ENCODE results near the gene CD83.

The CD83 gene

GRCh38 chr6:14123386-14124111 is 6.0 kb downstream of the CD83 start:
- no peak for DNase-seq (ENCODE audit: low read depth in 2 of 2)

- DNase-seq (ENCODE audit: low read depth in 2 of 2), result no peak
Observed at GRCh38 chr6:14125346-14125745, 7.8 kb downstream of the CD83 start.

DNA sequence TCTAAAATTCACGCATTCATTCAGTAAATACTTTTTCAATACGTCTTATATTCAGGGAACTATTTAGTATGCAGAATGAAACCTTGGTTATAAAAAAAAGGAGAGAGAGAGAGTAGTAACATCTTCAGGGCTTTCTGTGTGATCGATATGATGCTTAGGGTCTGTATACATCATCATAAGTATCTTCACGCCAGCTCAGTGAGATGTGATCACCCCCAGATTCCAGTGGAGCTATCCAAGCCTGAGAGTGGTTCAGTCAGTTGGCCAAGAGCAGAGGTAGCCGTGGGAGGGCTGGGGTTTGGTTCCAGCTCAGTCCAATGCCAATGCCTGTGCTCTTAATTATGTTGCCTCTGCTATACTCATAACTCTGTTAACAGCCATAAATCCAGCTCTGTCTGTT is 8.6 kb downstream of the CD83 start:
- DNase-seq (ENCODE audit: low read depth in 2 of 2), result no peak

DNA sequence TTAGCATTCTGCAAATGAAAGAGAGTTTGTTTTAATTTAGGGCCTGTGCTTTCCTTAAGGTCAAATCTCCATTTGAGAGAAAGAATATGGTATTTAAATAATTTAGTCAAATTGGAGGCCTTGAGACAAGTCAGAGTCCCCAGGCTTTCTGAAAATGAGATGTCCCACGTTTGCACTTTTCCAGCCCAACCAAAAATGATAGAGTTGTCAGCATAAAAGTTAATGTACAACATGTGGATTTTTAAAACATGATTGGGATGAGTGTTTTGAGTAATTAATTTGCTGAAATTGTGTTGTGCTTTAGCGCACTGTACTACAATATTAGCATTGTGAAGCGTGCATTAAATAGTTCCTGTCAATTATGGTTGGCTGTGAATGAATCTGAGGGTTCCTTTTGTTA is 10.0 kb downstream of the CD83 start:
- no peak for DNase-seq (ENCODE audit: low read depth in 2 of 2)

DNA sequence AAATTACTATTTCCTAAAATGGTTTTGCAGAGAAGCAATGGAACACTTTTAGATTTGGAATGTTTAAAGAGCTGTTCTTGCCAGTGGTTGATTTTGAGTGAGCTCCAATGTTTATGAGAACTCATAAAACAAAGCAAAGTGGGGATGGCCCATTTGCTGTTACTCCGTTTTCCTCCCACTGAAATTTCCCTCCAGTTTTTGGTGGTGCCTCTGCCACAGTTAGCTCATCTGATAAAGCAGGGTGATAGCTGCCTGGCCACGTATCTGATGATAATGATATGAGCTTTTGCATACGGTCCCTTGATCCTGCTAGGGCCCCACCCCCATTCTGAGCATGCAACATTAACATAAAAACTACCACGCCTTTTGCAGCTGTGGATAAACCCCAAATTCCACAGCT is 10.4 kb downstream of the CD83 start:
- DNase-seq (ENCODE audit: low read depth in 2 of 2), result no peak

GRCh38 chr6:14128746-14129145 is 11.2 kb downstream of the CD83 start:
- no peak for DNase-seq (ENCODE audit: low read depth in 2 of 2)

GRCh38 chr6:14129575-14129974 is 12.0 kb downstream of the CD83 start:
- DNase-seq (ENCODE audit: low read depth in 2 of 2), result no peak

DNA sequence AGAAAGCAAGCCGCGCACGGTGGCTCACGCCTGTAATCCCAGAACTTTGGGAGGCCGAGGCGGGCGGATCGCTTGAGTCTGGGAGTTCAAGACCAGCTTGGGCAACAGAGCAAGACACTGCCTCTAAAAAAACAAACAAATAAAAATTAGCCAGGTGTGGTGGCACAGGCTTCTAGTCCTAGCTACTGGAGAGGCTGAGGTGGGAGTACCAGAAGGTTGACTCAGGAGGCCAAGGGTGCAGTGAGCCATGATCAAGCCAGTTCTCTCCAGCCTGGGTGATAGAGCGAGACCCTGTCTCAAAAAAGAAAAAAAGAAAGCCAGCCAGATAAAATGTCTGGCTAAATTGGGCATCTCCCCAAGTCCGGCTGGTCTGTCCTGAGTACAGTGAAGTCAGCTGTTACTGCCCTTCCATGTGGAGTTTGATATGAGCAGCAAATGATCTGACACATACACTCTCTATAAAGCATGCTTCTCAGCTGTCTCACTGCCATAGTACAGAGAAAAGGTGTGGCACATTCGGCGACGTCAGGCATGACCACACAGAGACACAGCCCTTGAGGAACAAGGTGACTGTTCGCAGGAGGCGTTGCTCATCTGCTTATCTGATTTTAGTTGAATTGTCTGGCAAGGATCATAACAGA is 13.0 kb downstream of the CD83 start:
- no peak for DNase-seq (ENCODE audit: low read depth in 2 of 2)

GRCh38 chr6:14131579-14131978 is 14.0 kb downstream of the CD83 start:
- DNase-seq (ENCODE audit: low read depth in 2 of 2), result no peak

GRCh38 chr6:14132244-14132920 is 14.8 kb downstream of the CD83 start:
- no peak for DNase-seq (ENCODE audit: low read depth in 2 of 2)

GRCh38 chr6:14132921-14133275 is 15.3 kb downstream of the CD83 start:
- no peak for DNase-seq (ENCODE audit: low read depth in 2 of 2)

GRCh38 chr6:14134211-14134910 is 16.8 kb downstream of the CD83 start:
- no peak for DNase-seq (ENCODE audit: low read depth in 2 of 2)

DNA sequence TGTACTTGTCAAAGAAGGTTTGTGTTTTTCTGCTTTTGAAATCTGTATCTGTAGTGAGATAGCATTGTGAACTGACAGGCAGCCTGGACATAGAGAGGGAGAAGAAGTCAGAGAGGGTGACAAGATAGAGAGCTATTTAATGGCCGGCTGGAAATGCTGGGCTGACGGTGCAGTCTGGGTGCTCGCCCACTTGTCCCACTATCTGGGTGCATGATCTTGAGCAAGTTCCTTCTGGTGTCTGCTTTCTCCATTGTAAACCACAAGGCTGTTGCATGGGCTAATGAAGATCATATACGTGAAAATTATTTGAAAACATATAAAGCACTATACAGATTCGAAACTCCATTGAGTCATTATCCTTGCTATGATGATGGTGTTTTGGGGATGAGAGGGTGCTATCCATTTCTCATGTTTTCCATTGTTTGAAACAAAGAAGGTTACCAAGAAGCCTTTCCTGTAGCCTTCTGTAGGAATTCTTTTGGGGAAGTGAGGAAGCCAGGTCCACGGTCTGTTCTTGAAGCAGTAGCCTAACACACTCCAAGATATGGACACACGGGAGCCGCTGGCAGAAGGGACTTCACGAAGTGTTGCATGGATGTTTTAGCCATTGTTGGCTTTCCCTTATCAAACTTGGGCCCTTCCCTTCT is 18.4 kb downstream of the CD83 start:
- DNase-seq (ENCODE audit: low read depth in 2 of 2), result no peak

DNA sequence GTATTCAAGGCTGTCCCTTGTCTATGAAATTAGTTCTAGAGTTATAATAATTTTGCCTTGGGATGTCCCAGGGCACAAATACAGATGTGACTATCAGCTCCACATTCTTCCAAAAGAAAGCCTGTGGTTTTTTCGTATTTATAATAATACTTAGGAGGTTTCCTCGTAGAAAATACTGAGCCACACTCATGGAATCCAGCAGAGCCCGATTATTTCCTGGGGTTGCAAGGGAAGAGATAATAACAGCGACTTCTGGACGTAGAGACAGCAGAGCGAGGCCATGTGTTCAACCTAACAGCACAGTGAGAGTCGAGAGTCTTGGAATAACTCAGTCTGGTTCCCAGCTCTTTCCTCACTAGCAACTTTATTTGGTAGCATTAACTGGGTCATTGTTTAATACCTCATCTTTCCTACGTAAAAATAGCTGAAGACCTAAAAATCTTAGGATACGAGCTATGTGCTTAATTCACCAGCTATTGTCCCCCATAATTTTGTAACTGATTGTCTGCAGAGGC is 21.2 kb downstream of the CD83 start:
- DNase-seq (ENCODE audit: low read depth in 2 of 2), result no peak

DNA sequence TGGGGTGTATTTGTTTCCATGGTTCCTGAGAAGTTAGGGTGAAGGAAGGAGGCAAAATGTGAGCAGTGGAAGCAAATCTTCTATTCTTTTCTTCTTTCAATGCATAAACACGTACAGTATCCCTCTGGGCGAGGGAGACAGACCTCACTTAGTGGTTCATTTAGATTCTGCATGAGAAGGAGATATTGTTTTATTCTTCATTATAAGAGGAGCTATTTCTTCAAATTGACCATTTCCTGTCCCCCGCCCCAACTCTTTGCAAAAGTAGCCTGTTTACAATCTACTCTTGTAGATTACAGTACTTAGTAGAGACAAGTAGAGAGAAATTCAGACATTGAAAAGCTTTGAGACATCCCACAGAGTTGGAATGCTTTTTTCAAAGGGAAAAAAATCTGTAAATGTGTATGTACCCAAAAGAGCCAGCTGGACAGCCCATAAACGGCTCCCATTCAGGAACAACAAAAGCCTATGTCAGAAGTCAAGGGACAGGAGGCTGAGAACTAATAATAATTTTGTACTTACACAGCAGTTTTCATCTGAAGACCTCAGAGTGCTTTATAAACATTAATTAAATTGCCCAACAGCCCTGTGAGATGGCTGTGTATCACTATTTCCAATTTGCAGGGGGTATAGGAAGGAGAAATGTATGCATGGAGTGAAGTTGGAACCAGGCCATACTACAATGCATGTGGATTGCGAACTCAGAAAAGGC is 23.9 kb downstream of the CD83 start:
- DNase-seq (ENCODE audit: low read depth in 2 of 2), result no peak

- no peak for DNase-seq (ENCODE audit: low read depth in 2 of 2)
Observed at GRCh38 chr6:14142063-14142450, 24.5 kb downstream of the CD83 start.

GRCh38 chr6:14142511-14143223 is 25.1 kb downstream of the CD83 start:
- DNase-seq (ENCODE audit: low read depth in 2 of 2), result no peak

- DNase-seq (ENCODE audit: low read depth in 2 of 2), result no peak
Observed at GRCh38 chr6:14143305-14143704, 25.7 kb downstream of the CD83 start.

DNA sequence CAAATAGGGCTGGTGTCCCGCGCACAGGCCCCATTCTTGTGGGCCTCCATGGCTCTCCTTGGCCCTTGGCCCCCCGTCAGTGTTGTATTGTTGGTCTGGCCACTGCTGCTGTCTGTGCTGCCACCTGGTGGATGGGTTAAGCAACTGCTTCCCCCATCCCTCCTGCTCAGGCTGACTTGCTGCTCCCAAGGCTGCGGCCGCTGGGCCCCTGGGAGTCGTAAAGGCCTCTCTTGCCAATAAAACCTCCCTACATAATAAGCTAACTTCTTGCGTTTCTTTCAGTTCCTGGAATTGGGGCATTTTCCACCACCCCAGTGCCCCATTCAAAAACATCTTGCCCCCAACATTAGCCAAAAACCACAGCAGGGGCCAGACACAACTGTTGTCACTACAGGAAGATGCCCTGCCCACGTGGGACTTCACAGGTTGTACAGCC is 27.1 kb downstream of the CD83 start:
- DNase-seq (ENCODE audit: low read depth in 2 of 2), result peak; percentile 46 to 57

- DNase-seq (ENCODE audit: low read depth in 2 of 2), result no peak
Observed at GRCh38 chr6:14146506-14147096, 29.0 kb downstream of the CD83 start.
